Measurements from ENCODE around the gene LBX2.
"Not testable (repeated sequence)": the region's sequence is repeated elsewhere in the genome, so short reads cannot be mapped to it uniquely, and the experiment has no call there.

The LBX2 gene

DNA sequence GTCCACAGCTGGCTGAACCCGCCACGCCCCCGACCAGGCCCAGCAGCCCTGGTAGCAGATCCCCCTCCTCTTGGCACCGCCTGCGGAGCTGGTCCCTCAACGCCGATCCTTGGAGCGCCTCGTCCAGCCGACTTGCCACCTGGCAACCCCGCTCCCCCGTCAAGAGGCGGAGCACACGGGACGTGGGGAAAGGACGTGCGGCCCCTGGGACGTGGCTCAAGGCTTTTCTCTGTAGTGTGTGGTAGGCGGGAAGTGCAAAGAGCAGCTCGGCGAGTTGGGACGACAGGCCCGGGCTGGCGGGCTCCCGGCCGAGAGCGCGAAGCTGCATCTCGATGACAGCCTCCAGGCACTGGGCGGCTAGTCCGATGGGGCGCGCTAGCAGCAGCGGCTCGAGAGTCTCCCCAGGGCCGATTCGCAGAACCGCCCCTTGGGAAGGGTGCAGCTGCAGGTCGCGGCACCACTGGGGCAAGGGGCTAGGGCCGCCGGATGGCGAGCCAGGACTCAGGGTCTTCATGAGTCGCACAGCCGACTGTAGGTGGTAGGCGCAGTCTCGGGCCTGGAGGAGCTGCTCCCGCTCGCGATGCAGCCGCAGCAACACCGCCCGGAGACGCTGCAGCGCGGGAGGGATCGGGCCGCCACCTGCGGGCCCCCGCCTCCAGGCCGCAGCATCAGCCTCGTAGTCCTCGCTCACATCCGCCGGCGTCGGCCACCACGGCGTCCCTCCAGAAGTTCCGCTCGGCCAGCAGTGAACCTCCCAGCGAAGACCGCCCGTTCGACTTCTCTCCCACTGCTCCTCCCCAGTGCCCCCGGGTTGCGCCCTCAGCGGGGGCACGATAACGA, 17.2 kb downstream of the LBX2 start:
- peak; percentile 79 for DNase-seq

DNA sequence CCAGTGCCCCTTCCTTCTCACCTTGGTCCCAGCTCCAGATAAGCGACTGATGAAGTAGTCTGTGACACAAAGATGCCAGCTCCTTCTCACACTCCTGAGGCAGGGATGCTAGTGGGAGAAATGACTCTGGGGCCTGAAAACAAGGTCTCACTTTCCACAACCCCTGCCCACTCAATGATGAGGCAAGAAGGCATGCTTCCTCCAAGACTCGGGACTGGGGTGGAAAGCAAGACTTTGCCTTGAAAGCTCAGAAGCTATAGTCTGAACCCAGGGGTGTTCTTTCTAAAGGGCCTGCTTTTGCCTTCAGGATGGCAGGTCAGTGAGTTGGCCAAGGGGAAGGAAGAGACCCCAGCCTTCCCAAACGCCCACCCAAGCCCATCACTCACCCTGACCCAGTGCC, 18.0 kb downstream of the LBX2 start:
- DNase-seq, result no peak

DNA sequence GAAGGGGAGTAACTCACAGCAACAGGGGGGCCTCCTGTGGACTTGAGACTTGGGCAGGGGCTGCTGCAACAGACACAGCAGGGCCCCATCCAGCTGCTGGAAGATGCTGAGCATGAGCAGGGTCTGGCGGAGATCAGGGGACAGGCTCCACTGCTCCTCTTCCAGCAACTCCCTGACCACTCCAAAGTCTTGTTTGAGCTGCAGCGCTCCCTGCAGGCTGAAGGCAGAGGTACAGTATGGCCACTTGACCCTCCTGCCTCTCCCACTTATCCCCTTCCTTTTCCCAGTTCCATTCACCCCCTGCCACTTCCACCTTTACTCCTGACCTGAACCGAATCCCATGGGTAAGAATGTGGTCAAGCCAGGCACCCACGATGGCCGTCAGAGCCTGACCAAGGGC, 24.5 kb downstream of the LBX2 start:
- DNase-seq, result no peak

DNA sequence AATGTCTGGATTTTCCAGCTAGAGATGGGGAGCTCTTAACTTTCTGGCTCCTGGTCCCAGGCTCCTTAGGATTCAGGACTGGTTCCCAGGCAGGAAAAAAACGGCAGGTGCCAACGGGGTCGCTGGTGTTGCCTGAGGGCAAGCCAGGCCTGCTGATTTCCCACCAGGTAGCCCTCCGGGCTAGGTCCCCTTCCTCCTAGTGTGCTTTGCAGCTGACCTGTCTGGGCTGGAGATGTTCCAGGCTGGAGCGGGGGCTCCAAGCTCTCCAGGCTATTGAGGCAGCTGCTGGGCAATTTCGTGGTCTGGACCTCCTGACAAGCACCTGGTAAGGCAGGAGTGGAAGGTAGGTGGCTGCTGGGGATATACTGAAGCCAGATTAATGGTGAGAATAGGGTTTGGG, 24.9 kb downstream of the LBX2 start:
- no peak for DNase-seq

DNA sequence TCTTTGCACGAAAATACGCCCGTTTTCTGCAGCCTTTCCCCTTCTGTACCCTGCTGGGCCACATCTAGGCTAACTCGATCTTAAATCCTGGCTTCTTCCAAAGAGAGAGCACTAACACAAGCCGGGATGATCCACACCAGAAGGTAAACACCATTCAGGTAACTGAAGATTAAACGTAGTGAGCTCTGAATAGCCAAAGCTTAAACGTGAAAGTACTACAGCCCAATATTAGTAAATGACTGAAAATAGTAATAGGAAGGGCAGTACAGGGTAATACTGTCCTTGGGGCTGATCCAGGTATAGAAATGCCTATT, 26.5 kb downstream of the LBX2 start:
- peak; percentile 70 for DNase-seq

DNA sequence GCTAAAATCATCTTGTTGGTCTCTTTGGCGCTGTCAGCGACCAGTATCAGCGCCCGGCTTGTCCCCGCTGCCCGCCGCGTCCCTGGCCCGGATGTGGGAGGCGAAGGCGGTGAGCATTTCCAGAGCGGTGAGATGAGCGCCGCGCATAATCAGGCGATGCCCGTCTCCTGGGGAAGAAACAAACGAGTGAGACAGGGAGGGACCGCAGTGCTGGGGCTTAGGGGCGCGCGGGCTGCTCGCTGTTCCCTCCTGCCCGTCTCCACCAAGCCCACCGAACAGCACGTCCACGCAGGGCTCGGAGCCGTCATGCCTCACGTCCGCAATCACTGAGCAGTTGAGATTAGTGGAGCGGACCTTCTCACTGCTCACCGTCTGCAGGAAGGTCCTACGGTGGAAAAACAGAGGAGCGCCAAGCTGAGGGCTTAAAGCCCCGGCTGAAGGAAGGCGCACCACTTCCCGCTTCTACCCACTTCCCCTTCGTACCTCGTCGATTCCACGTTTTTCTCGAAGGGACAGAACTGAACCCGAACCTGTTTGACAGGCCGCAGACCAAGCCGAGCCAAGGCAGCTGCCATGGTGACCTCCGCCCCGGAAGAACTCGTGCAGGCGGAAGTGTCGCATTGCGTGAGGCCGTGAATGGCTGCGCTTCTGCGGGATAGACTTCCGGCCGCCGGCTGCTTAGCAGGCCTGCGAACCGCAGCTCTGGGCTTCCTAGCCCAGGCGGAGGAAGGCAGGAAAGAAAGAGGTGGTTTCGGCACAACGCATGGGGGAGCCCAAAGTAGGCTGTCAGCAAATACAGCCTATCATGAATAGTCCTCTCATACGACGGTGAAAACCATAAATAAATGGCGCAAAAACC, 27.1 kb downstream of the LBX2 start, which contains the start of gene MRPL53:
TSS of gene MRPL53 (minus strand) at position 595 of the 859 bp plus-strand sequence. CDS start at position 575, 20 bp downstream.
- DNase-seq, result peak; percentile 97

DNA sequence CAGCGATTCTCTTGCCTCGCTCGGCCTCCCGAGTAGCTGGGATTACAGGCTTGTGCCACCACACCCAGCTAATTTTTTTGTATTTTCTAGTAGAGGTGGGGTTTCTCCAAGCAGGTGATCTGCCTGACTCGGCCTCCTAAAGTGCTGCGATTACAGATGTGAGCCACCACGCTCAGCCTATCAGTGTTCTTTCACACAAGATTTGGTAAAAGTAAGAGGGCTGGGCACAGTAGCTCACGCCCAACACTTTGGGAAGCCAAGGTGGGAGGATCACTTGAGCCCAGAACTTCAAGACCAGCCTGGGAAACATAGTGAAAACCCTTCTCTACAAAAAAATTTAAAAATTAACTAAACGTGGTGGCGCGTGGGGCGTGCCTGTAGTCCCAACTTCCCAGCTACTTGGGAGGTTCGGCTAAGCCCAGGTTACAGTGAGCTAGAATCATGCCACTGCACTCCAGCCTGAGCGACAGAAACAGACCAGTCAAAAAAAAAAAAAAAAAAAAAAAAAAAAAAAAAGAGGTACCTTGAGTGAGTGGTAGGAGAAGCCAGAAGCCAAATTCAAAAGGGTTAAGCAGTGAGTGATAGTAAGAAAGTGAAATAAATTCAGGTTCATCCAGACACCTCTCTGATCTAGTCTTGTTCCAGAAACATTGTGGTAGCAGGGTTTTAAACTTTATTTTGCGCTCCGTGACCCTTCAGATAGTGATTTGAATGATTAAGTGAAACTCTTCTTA, 27.9 kb downstream of the LBX2 start:
- DNase-seq, result no peak

DNA sequence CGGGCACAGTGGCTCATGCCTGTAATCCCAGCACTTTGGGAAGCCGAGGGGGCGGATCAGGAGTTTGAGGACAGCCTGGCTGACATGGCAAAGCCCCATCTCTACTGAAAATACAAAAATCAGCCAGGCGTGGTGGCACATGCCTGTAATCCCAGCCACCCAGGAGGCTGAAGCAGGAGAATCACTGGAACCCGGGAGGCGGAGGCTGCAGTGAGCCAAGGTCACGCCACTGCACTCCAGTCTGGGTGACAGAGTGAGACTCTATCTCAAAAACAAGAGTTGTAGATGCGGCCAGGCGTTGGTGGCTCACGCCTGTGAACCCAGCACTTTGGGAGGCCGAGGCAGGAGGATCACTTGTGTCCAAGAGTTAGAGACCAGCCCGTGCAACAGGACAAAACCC, 28.7 kb downstream of the LBX2 start:
- not testable (repeated sequence) for DNase-seq

DNA sequence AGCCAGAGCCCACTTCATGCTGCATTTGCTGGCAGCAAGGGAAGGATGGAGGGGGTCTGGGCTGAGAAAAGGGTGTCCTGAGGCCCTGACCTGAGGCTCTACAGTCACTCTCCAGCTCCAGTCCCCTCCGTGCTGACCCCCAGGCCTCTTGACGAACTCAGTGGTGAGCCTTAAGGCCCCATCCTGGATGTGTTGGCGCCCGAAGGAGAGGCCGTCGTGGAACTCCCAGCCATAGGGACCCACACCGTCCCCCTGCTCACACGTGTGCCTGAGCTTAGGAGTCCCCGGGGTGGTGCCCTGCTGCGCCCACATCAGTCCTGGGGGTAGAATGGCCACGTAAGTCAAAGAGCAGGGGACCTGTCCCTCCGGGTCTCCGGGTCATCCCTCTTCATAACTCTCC, 35.0 kb downstream of the LBX2 start:
- no peak for DNase-seq

DNA sequence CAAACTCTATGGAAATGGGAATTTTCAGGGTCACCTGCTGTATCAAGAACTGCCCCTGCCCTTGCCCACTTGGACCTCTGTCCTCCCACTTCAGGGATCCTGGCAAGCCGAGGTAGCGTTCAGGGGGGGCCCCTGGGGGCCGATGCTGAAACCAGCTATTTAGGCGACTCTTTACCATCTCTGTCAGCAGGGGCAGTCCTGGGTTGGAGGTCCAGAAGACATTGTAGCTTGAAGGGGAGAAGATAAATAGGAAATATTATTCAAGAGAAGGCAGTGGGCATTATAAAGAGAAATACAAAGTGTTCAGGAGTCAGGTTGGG, 36.7 kb downstream of the LBX2 start:
- no peak for DNase-seq

DNA sequence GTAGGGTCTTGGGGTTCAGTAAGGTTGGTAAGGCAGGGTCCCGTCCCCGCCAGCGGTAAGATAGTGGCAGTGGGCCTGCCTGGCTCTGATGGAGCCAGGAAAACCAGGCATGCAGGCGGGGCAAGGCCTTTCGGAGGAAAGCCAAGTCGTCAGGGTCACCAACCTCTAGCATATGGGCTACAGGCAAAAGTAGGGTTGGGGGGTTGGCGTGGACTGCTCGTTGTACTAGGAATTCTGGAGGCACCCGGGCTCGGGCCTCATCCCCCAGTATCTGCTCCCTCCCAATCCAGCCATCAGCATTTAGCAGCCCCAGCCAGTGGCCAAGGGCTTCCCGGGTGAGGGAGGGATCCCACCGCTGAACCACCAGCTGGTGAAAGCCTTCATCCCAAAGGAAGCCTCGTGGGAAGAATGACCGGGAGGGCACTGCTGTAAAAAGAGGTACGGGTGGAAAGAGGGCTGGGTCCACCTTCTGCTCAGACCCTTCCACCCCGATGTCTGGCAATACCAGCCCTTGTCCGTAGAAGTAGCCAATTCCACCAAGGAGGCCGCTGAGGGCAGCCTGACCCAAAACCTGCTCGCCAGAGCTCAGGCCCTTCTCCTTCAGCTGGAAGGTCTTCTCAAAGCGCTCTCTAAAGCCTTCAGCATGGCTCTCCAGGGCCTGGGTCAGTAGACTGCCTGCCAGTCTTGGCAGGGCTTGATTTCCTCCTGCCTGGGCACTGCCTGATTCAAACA, 37.2 kb downstream of the LBX2 start:
- DNase-seq, result no peak

DNA sequence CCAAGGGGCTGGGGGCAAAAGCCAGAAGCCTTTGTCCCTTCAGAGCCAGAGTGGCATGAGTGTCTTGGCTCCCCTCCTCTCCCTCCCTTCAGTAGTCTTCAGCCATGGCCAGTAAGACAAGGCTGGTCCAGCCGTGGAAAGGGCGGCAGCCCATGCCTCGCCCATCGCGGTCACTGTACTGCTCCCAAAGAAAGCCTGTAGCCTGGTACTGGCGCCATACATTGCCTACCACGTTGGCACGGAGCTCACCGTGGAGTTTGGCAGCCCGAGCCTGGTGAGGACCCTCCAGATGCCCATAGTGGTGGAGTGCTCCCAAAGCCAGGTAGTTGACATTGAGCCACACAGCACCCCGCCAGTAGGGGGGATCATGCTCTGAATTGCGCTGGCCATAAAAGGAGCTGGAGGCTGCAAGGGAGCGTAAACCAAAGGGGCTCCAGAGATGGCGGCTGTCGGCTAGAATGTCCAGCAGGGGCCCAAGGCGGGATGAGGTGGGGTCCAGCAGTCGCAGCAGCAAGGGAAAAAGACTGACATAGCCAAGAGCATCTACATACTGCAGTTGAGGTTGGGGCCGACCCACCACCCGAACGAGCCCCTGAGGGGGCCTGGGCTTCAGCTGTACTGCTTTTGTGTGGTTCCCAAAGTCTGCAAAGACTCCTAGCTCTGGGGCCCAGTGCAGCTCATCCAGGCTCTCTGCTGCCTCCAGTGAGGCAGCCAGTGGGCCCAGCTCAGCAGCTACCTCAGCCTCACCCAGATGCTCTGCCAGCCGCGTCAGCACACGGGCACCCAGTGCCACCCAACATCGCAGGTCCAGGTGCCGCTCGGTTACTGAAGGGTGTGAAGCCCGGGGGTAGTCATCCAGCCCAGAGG, 38.0 kb downstream of the LBX2 start:
- DNase-seq, result peak; percentile 47

DNA sequence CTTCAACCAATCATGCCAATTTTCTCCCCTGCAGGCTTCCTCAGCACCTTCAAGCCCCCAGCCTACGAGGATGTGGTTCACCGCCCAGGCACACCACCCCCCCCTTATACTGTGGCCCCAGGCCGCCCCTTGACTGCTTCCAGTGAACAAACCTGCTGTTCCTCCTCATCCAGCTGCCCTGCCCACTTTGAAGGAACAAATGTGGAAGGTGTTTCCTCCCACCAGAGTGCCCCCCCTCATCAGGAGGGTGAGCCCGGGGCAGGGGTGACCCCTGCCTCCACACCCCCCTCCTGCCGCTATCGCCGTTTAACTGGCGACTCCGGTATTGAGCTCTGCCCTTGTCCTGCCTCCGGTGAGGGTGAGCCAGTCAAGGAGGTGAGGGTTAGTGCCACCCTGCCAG, 39.2 kb downstream of the LBX2 start:
- not testable (repeated sequence) for DNase-seq

DNA sequence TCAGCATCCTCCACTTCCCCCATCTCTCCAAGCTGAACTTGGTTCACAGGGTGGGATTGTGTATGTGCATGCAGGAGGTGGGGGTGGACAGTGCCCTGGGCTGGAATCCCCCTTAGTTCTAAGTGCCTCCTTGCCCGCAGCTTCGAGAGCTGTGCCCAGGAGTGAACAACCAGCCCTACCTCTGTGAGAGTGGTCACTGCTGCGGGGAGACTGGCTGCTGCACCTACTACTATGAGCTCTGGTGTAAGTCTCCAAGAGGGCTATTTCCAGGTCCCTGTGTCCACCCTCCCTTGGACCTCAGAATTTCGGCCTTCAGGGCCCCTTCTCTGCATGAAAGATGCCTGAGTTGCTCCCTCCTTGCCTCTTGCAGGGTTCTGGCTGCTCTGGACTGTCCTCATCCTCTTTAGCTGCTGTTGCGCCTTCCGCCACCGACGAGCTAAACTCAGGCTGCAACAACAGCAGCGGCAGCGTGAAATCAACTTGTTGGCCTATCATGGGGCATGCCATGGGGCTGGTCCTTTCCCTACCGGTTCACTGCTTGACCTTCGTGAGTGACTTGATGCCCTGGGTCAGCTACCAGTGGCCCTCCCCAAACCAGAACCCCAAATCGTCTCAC, 39.8 kb downstream of the LBX2 start:
- not testable (repeated sequence) for DNase-seq

DNA sequence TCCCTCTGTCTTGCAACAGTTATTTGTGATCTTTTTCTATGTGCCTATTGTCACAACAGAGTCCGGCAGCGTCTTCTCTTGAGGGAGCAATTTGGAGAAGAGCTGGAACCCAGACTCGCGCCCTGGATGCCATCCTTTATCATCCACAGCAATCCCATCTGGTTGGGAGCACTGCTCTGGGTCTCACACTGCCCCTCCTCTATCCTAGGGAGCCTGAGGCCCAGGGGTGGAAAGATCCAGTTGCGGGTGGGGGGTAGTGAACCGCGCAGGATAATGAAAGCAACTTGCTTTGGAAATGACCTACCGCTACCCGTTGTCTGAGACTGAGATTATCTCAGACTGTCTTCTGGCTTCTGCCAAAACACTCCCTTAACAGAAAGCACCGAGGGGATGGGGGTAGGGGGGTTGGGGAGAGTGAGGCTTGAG, 40.5 kb downstream of the LBX2 start:
- no peak for DNase-seq

DNA sequence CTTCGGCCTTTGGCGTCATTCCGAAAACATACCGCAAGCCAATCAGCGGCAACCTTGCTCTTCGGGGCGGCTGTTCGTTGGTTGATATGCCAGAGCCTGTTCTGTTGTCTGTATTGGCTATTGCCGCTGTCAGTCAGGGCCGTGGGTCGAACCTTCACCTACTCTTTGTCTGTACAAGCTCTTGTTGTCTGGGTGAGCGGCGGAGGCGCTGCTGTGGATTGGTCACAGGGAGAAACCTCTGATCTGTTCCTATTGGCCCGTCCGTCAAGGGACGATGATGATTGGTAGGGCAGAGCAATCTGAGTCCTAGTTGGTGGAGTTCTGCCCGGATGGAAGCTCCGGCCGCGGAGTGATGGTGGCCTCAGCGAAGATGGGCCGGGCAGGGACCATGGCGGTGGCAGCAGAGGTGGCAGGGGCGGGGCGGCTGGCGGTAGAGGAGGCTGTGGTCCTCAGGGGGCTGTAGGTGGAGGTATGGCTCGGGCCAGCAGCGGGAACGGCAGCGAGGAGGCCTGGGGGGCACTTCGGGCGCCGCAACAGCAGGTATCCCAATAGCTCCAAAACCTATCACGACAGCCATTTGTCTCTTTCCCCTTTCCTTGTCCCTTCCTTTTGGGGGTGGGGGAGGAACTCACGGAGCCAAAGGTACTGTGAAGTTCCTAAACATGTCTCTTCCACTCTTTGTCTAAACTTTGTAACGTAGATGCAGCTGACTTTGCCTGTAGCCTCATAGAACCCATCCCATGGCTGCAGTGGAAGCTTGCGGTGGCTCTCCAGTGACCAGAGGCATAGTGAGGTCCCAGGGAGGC, 41.1 kb downstream of the LBX2 start, which contains the start of gene WBP1:
TSS of gene WBP1 (plus strand) at position 307 of the 806 bp plus-strand sequence. CDS start at position 472, 165 bp downstream.
- DNase-seq, result peak; percentile 100

DNA sequence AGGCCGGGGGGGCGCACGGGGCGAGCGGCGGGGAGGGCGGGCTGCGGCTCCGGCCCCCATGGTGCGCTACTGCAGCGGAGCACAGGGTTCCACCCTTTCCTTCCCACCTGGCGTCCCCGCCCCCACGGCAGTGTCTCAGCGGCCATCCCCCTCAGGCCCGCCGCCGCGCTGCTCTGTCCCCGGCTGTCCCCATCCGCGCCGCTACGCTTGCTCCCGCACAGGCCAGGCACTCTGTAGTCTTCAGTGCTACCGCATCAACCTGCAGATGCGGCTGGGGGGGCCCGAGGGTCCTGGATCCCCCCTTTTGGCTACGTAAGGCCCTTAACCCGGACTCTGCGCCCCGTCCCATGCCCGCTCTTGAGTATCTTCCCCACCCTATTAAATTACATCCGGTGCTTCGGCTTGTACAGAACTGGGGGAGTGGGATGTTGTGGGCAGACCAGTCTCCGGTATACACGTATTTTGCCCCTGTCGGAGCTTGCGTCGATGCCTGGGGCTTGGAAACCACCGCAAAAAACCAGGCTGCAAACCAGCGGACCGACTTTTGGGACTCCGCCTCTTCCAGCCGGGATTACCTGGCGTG, 41.8 kb downstream of the LBX2 start:
- peak; percentile 89 for DNase-seq

DNA sequence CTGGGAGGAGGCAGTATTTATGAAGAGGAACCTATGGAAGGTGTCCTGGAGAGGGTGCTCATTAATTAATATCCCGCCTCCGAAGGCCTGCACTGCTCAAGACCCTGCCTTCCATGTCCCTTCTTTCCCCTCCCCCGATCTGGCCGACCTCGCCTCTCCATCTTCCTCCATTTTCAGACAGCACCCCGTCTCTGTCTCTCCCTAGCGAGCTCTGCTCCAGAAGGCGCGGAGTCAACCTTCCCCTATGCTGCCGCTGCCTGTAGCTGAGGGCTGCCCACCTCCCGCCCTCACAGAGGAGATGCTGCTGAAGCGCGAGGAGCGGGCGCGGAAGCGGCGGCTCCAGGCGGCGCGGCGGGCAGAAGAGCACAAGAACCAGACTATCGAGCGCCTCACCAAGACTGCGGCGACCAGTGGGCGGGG, 42.3 kb downstream of the LBX2 start:
- DNase-seq, result no peak

DNA sequence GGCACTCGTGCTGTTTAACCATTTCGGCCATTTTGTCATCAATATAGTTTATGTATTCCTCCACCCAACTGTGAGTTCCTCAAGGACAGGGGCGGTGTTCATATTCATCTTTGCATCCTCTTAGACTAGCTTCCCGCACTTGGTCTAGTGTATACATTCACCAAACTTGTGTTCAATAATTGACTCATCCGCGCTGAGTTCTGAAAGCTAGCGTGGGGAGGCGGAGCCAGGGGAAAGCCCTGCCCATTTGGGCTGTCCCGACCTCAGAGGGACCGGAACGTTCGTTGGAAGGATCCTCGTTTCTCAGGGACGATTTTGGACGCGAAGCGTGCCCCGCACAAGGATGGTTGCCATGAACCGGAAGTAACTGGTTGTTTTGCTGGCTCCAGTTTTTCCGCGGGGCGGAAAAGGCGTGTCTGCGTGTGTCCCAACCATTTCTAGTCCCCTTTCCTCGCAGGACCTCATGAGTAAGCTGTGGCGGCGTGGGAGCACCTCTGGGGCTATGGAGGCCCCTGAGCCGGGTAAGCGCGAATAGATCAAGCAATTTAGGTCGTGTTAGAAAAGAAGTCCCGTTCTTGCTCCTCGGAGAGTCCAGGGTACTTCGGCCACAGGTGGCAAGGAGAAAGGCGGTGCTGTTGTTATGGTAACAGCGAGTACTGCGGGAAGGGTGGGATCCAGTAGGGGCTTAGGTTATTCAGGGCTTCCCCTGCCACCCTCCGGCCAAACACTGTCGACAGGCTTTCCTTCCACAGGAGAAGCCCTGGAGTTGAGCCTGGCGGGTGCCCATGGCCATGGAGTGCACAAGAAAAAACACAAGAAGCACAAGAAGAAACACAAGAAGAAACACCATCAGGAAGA, 44.5 kb downstream of the LBX2 start, which contains the start of gene INO80B:
TSS of gene INO80B (plus strand) at position 434 of the 858 bp plus-strand sequence. CDS start at position 464, 30 bp downstream.
- DNase-seq, result peak; percentile 98
